ENCODE results near the gene EYS. TPM values are rescaled to one million over a fixed set of nuclear protein-coding genes. Genes with fewer than 3 reads are reported as not detected.

The EYS gene
- polyA plus RNA-seq, 1 of the 3 experiments (the other 2 are of a cell fraction), result 0.05 TPM

DNA sequence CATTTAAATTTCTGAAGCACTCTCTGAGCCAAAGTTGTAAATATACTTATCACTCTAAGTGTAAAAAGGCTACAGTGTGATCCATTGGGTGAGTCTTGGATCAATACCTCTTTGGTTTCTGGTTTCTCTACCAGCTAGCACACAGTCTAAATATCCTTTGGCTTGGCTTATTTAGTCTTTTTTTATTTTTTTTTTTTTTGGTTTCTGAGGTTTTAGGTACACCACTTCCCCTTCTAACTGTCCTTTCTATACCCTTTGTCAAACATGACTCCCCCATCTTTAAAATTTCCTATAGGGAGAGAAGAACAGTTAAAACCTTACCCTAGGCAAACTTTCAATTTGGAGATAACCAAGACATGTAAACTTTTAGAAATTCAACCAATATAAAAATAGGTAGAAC lies 1692.4 kb downstream of the EYS start (continued):
- TF ChIP-seq, protein P1, sequence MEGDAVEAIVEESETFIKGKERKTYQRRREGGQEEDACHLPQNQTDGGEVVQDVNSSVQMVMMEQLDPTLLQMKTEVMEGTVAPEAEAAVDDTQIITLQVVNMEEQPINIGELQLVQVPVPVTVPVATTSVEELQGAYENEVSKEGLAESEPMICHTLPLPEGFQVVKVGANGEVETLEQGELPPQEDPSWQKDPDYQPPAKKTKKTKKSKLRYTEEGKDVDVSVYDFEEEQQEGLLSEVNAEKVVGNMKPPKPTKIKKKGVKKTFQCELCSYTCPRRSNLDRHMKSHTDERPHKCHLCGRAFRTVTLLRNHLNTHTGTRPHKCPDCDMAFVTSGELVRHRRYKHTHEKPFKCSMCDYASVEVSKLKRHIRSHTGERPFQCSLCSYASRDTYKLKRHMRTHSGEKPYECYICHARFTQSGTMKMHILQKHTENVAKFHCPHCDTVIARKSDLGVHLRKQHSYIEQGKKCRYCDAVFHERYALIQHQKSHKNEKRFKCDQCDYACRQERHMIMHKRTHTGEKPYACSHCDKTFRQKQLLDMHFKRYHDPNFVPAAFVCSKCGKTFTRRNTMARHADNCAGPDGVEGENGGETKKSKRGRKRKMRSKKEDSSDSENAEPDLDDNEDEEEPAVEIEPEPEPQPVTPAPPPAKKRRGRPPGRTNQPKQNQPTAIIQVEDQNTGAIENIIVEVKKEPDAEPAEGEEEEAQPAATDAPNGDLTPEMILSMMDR (IDR thresholded peaks at IDR 0.05), result no peak

DNA sequence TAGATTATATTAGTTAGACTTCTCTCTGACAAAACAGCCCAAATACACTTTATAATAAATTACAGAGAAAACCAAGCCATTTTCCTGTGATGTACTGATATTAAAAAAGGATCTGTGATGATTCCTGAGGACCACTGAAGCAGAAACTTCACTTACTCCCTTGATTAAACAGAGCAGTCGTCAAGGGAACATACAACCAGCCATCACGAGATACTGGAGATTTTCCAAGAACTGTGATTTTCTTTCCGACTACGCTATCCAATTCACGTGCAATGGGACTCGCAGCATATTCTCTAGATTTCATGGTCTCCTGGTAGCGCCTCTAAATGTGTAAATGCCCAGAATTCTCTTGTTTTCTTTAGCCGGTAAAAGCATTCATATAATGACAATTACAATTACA lies 1694.0 kb downstream of the EYS start:
- H3K4me2 ChIP-seq, result no peak overlapping the region
- H3K4me1 ChIP-seq (ENCODE audit: control insufficient read depth in 1 of 2, insufficient read depth in 2 of 2, low read depth in 1 of 2, low read length in 1 of 2), result no peaks in the 10 kb centered on the region; a peak in 2 of 4 replicates
- H2AFZ ChIP-seq (ENCODE audit: low read depth), result peak overlapping the region; percentile 20
- H3K27me3 ChIP-seq (ENCODE audit: insufficient read depth), result no peaks in the 10 kb centered on the region
- H3K9me3 ChIP-seq, result no peaks in the 10 kb centered on the region
- 75% methylated on average over 8 of the region's 8 CpGs for WGBS (ENCODE audit: low lambda C conversion rate)
- no peaks in the 10 kb centered on the region for H3F3A ChIP-seq (replicated peaks; ENCODE audit: insufficient read depth)
- no peak overlapping the region for H3K4me3 ChIP-seq (ENCODE audit: low read depth in 2 of 2, low read length in 1 of 2)
- POLR2A ChIA-PET, result no interaction called here
- peak; percentile 32 for DNase-seq
- H3K36me3 ChIP-seq (replicated peaks in 1 of 2; ENCODE audit: control insufficient read depth in 1 of 2, insufficient read depth in 2 of 2, low read length in 1 of 2), result no peaks in the 10 kb centered on the region
- peak overlapping the region in 1 of 2 experiments; percentile 80; a peak in 2 of 4 replicates for H3K27ac ChIP-seq (ENCODE audit: low read depth in 2 of 2, low read length in 1 of 2)
- H3K9me2 ChIP-seq, result no peaks in the 10 kb centered on the region
- no peaks in the 10 kb centered on the region for H4K20me1 ChIP-seq (ENCODE audit: insufficient read depth)
- H3K79me2 ChIP-seq (ENCODE audit: insufficient read depth), result no peaks in the 10 kb centered on the region
- CTCF ChIA-PET, result interaction anchor here (0.5 to 2.2 kb wide), 21 partner anchors 10 to 1390 kb away, joined by 3 to 52 read pairs (median 4); no protein-coding TSS in a partner anchor
- TF ChIP-seq, protein P2, sequence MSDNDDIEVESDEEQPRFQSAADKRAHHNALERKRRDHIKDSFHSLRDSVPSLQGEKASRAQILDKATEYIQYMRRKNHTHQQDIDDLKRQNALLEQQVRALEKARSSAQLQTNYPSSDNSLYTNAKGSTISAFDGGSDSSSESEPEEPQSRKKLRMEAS (IDR thresholded peaks at IDR 0.05; ENCODE audit: low read depth), result no peak
- H3K9ac ChIP-seq, result no peak overlapping the region

DNA sequence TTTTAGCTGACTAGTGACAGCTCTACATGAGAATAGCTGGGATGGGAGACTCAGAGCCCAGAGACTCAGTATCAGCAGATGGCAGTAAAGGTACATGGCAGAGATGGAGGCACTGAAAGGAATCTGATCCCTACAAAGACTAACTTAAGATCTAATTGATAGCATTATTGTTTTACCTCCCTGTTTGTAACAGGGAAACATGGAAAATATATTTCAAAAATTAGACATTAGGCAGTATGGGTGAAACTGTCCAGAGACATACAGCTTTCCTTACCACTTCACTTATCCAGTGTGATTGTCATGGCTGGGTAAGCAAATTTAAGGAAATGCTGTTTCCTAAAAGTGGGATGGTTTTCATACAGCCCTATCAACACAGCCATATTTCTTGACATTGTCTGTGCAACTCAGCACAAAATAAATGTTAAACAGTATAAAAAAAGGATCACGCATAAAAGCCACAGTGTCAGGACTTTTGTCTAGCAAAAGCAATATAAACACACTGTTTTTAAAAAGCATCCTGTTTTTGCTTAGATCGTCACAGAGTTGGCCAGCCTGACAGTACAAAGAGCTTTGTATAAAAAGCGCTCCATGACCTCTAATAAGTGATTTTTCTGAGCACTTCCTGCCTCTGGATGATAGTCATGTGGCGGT lies 1694.5 kb downstream of the EYS start:
- Histone ChIP-seq H3F3A (replicated peaks; ENCODE audit: insufficient read depth) (no peaks in the 10 kb centered on the region), H3K4me3 (ENCODE audit: low read depth in 2 of 2, low read length in 1 of 2) (no peak overlapping the region; a peak in 1 of 4 replicates), H2AFZ (ENCODE audit: low read depth) (peak overlapping the region; percentile 20), H3K4me1 (ENCODE audit: control insufficient read depth in 1 of 2, insufficient read depth in 2 of 2, low read depth in 1 of 2, low read length in 1 of 2) (no peaks in the 10 kb centered on the region; a peak in 2 of 4 replicates), H3K27me3 (ENCODE audit: insufficient read depth) (no peaks in the 10 kb centered on the region), H3K9me2 (no peaks in the 10 kb centered on the region), H3K36me3 (replicated peaks in 1 of 2; ENCODE audit: control insufficient read depth in 1 of 2, insufficient read depth in 2 of 2, low read length in 1 of 2) (no peaks in the 10 kb centered on the region), H3K27ac (ENCODE audit: low read depth in 2 of 2, low read length in 1 of 2) (peak overlapping the region in 1 of 2 experiments; percentile 80; a peak in 2 of 4 replicates), H4K20me1 (ENCODE audit: insufficient read depth) (no peaks in the 10 kb centered on the region), H3K9me3 (no peaks in the 10 kb centered on the region), H3K4me2 (0 out of 2 replicates have a peak overlapping the region, but pooled peaks have one; percentile 8), H3K9ac (no peak overlapping the region), H3K79me2 (ENCODE audit: insufficient read depth) (no peaks in the 10 kb centered on the region)
- ChIA-PET POLR2A (no interaction called here), CTCF (interaction anchor here (0.5 to 2.2 kb wide), 29 partner anchors 9 to 1391 kb away, joined by 3 to 52 read pairs (median 4); no protein-coding TSS in a partner anchor)
- WGBS (ENCODE audit: low lambda C conversion rate), result 45% methylated on average over 4 of the region's 4 CpGs
- DNase-seq, result peak; percentile 75
- TF ChIP-seq RCOR1 (IDR thresholded peaks at IDR 0.05; ENCODE audit: low read length) (peak; percentile 37; the same call in 1 of the 2 replicates), EP300 (IDR thresholded peaks at IDR 0.05; ENCODE audit: borderline replicate concordance in 1 of 2, low read depth in 1 of 2, low read length in 1 of 2) (peak in 1 of 2 experiments; percentile 64; a peak in 2 of 4 replicates), RAD21 (IDR thresholded peaks at IDR 0.05; ENCODE audit: low read length) (peak; percentile 99), GABPA (IDR thresholded peaks at IDR 0.05; ENCODE audit: low read depth) (no peak), TCF12 (IDR thresholded peaks at IDR 0.05) (no peak), GATA2 (CRISPR knock-in tag; IDR thresholded peaks at IDR 0.05) (peak; percentile 84), SMC3 (IDR thresholded peaks at IDR 0.05; ENCODE audit: low read depth, low read length) (peak; percentile 93)
- TF ChIP-seq, protein P1 (IDR thresholded peaks at IDR 0.05), result peak; percentile 97

Measured in SK-N-SH (cell line).